HG03097 (cell line): ENCODE data around the gene ACAN.

Experiments
- ATAC-seq: cut with Tn5 transposase; IDR thresholded peaks from one replicate; pipeline ENCODE4 v1.9.1; 2021; ENCODE audit not compliant: unreplicated experiment, low FRiP score

ACAN gene

DNA sequence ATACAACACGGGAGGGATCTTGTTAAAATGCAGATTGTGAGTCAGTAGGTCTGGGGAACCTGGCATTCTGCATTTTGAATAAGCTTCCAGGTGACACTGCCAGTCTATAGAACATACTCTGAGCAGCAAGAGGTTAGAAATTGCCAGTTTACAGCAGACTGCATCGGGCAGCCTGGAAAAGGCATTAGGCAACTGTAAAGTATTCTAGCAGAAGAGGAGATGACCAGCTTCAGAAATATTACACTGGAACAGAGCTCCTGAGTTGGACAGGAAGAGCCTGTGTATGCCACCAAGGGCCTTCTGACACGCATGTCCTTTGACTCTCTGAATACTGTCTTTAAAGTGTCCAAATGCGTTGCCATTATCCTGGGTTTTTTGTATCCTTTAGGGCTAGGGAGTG, 2.5 kb upstream of the ACAN start:
- ATAC-seq, result no peak

DNA sequence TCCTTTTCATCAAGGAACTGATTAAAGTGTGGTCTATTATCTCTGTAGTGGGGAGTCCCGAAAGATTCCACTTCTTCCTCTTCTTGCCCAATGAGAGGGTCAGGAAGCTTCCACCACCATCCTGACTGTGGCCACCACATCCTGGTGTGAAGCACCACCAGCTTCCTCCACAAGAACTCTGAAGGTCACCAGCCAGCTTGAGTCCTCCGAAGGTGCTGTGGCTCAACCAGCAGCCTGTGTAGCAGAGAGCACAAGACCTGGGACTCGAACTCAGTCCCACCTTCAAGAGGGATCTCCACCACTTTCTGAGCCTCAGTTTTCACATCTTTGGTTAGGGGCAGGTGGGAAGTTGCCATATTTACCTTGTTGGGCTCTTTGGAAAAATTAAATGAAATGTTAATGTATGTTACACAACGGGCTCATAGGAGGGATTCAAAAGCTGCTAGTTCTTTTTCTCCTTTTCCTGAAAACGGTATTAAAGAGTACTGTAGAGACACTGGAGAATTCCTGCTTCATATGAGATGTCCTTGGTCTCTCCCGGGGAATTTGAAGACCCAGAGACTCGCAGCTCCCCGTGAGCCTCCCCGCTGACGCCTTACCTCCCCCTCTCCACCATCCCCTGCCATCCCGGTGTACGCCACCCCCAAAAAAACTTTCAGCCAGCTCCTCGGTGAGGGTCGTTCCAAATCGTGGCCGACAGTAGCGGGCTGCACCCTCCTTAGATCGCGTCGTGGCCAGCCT, 816 bp upstream of the ACAN start:
- no peak for ATAC-seq

DNA sequence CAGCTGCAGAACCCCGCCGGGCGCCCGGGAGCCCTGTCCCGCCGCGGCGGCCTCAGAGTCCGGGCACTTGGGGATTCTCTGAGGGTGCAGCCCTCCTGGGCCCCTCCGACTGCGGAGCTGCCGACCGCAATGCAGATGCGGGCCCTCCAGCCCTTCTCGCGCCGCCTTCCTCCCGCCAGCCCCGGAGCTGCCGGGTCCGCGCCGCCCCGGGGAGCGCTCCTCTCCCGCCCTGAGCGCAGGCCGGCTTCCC, 320 bp upstream of the ACAN start:
- no peak for ATAC-seq

DNA sequence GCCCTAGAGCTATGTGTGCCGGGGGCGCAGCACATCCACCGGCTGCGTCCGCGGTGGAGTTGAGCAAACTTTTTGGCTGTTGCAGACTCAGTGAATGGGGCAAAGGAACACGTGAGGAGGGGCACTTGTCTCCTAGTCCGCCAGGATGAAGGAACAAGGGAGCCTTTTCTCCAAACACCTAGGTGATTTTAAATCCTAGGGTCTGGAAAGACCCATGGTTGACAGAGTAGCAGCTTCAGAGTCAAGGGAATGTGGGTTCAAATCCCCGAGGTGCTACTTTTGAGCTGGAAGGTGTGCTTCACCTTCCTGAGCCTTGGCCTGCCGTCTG, 648 bp downstream of the ACAN start:
- no peak for ATAC-seq

DNA sequence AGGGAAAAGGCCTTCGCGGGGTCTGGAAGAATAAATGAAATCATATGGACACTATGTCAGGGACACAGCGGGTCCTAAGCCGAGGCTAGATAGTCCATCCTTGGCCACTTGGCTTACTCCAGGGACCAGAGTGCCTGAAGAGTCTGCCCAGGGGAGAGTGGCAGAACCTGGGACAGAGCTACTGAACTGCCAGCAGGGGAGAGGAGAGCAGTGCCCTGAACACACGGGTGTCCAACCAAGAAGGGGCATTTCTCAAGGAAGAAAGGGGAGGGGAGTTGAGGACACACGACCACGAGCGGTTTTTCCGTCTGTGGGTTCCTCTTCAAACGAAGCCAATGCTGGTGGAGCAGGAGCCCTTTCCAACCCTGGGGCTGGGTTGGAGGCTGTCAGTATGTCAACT, 1.0 kb downstream of the ACAN start:
- no peak for ATAC-seq

DNA sequence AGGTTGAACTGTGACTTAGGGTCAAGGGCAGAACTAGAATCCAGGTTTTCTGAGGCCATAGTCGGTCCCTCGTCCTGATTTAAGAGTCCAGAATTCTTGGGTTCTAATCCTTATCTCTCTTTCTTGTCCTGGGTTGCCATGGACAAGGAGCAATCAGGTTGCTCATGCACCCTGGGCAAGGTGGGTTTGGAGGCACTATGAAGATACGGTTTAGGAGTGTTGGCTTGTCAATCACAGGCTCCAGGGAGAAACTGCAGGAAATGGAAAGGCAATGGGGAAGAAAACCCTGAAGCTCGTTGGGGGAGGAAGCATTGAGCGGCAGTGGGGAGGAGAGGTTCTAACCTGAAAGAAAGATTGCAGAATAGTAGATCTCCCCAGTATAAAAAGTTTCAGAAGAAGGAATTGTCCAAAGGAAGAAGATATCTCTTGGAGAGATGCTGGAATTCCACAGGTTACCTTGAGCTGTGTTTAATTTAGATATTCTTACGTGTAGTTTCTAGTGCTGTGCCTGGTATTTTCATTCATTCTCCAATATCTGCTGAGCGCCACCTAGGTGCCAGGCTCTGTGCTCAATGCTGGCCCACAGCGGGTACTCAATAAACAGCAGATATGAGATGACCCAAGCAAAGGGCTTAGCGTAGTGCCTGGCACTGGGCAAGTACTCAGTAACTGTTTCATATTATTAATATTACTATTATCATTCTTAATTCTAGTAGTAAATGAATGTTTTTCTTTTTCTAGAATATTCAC, 2.0 kb downstream of the ACAN start:
- no peak for ATAC-seq

DNA sequence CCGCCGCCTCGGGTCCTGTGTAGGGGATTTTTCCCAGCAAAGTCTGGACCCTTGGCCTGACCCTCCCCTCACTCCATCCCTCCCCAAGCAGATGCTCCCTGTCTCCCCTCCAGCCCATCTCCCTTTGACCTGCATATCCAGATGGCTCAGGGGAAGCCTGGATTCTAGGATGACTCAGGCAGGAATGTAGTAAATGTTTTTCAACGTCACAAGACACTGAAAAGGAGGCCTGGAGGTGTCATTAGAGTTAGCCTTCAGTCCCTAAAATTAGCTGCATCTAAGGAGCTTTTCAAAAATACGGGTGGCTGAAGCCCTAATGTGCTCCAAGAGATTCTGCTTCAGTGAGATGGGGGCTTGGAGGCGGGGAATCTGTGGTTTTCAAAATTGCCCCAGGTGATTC, 7.2 kb downstream of the ACAN start:
- ATAC-seq, result no peak

DNA sequence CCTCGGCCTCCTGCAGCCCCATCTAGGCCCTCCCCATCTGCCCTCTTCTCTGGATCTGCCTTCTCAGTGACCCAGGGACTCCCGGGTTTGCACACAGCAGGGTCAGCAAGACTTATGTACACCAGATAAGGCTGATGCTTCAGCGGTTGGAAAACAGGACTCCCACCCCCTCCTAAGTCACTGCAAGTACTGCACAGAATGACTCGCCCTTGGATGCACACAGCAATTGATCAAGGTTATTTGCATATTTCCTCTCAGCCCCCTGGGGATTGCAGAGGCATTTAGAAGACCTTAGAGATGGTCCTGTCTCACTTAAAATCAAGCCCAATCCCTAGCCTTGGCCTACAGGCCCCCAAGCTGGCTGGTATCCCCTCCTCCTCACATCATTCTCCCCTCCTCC, 8.9 kb downstream of the ACAN start:
- ATAC-seq, result no peak

DNA sequence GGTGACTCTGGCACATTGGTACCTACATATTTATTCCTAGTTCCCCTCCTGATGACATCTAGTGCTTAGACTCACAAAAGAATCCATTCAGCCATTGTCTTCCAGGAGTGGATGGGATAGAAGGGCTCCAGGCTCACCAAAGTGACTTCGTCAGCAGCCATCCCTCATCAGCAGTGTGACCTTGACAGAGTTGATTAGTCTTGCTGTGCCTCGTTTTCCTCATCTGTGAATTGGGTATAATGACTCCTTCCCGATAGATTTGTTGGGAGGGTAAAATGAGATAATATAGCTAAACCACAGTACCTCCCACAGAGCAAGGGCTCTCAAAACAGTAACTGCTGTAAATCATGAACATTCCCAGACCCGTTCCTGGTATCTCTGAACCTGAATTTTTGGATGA, 10.7 kb downstream of the ACAN start:
- ATAC-seq, result no peak

DNA sequence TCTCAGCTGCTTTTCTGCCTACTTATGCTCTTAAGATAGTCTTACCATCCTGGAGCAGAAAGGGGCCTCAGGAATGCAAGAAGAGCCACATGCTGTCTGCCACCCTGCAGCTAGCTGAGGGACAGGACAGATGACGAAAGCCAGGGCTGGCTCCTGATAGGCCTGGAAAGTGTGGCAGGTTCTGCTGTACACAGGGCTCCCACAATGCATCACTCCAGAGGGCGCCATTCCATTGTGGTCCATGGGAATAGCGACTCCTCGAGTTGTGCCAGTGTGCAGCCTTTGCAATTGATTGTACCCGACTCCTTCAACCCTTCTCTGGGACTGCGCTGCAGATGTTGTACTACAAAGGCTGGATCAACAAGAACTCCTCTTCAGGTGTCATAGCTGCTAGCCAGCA, 11.2 kb downstream of the ACAN start:
- no peak for ATAC-seq

DNA sequence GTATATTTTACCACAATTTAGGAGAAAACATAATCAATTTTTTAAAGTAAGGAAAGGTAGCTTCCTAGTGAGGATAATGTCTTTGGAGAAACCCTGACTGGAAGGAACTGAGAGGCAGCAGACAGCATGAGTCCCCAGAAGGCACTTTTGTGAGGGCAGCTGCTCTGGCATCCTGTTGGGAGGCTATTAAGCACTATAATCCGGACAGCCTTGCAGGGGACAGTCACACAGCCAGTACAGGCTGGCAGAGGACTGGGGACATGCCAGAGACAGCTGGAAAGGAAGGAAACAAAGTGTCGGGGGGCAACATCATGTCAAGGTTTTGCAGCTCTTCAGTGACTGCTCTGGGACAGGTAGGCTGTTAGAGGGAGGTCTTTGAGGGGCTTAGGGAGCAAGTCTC, 15.7 kb downstream of the ACAN start:
- ATAC-seq, result no peak

DNA sequence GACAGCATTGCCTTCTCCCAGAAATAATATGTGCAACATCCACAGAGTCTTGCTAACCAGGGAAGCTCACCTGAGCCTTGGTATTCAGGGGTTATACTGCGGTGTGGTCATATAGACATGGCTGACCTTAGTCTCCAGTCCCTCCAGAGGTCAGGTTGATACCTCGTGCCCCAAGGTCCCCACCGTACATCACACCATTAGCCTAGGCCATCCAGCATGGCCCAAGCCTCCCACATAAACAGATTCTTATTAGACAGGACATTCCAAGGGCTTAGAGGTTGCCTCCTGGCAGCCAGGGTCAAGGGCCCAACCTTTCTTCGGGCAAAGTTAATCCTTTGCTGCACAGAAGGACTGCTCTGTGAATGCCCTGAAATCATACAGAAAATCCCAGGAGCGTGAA, 18.8 kb downstream of the ACAN start:
- no peak for ATAC-seq

DNA sequence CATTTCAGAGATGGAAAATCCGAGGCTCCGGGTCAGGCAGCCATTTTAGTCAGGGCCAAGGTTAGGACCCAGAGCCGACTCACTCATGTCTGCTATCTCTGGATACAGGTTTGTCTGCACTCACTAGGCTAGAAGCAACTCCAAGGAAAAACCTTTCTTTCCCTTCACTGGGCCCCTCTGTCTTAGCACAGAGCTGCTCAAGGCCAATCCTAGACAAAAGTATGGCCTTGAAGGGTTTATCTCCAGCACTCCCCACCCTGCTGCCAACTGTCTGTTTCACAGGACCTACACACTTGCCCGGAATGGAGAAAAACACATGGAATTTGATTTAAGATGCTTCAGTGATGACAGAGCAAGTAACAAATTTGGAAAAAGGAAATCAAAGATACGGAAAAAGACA, 25.6 kb downstream of the ACAN start:
- no peak for ATAC-seq

DNA sequence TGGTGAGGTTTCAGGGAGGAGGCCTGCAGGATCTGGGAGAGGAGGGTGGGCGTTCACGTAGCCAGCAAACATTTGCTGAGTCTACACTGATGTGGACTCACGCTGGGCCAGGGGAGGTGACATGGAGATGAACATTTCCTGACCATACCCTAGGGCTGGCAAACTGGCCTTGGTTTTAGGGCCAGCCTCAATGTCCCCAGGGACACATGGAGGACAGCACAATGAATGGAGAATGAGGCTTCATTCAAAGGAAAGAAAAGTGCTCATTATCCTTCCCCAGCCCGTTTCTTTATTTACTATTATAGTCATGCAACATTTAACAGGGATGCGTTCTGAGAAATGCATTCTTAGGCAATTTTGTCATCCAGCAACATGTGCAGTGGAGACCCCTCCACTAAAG, 26.8 kb downstream of the ACAN start:
- ATAC-seq, result no peak

DNA sequence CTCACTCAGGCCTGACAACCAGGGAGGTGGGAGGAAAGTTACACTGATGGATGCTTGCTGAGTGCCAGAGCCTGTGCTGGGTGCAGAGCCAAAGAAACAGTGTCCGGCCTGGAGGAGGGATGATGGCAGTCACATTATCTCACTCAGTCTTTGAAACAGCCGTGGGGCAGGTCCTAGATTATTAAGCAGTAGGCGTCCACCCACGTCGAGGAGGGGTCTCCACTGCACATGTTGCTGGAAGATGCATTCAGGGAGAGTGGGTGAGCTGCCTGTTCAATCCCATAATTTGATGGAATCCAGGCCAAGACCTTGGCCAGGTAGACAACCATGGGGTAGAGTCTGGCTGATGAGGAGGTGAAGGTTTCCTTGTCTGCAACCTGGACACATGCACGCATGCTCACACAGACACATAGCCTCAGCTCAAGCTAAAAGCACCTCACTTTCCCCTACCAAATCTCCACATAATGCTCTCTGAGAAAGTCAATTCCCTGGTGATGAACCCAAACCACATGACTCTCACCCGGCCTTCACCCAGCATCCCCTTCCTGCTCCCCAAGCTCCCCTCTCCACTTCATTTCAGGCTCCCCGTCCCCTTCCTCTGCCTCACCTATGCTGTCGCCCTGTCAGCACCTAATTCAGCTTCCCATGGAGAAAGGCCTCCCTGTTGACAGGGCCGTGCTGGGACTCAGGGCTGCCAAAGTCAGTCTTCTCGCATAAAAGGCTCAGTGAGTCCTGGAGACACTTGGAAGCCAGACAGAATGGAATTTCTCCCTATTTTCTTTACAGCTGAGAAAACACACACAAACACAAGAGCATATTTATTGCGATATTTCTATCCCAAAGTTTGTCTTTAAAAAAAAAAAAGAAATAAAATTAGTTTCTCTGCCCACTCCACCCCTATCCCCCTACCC, 29.8 kb downstream of the ACAN start:
- ATAC-seq, result no peak

DNA sequence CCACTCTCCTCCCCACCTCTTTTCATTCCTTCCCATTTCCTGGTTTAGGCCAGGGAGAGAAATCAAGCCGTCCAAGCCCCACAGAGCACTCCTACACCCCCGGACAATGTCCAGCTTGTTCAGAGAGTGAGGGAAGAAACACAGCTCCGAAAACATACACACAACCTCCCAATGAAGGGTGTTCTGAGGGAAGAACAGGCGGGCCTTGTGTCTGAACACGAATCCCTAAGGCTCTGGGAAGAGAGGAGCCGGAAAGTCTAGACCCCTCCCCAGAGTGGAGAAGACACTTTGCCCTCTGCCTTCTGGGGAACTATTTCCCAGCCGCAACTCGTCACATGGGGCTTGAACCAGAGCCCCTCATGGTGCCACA, 30.5 kb downstream of the ACAN start:
- no peak for ATAC-seq

DNA sequence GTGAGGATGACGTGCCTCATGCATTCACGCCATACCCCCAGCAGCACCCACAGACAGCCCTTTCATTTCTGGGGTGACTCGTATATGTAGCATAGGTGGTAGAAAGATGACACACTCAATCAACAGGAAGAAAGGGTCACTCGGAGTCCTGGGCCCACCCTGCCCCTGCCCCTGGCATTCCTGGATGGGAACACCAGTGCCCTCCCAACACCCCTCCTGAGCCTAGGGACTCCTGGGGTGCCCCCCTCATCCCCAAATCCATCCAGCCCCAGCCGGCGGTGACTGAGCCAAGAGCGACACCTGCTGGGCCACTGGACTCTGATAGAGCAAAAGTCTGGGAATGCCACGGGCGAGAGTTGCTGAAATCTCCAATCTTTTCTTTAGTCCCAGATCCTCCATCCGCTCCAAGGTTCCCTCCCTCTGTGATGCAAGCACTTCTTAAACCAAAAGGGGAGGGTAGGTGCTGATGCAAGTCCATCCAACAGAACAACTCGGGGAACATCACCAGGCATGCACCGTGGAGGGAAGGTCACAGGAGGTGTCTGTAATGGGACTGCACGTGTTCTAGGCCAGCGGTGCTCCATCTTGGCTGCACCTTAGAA, 31.1 kb downstream of the ACAN start:
- no peak for ATAC-seq

DNA sequence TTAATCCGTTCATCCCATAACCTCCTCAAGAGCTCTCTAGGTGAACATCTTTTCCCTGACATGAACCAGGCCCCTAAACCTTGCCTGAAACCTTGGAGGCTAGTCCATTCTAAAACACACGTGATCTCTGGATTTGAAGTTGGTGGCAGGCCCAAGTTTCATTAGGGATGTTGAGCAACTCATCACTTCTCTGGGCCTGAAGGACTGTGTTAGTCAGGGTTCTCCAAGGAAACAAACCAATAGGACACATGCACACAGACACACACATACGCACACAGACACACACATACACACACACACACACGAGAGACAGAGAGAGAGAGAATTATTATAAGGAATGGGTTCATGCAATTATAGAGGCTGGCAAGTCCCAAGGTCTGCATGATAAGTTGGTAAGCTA, 31.9 kb downstream of the ACAN start:
- no peak for ATAC-seq

DNA sequence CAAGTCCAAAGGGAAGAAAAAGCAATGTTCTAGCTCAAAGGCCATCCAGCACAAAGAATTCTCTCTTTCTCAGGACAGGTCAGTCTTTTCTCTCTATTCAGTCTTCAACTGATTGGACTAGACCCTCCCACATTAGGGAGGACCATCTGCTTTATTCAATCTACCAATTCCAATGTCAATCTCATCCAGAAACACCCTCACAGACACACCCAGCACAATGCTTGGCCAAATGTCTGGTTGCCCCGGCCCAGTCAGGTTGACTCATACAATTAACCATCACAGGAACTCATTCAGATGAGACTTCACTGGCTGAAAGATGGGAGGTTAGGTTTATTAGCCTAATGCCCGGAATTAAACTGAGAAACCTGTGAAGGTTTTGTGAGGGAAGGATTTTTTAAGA, 32.4 kb downstream of the ACAN start:
- ATAC-seq, result no peak

DNA sequence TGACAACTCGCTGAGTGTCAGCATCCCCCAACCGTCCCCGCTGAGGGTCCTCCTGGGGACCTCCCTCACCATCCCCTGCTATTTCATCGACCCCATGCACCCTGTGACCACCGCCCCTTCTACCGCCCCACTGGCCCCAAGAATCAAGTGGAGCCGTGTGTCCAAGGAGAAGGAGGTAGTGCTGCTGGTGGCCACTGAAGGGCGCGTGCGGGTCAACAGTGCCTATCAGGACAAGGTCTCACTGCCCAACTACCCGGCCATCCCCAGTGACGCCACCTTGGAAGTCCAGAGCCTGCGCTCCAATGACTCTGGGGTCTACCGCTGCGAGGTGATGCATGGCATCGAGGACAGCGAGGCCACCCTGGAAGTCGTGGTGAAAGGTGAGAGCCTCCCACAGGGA, 35.4 kb downstream of the ACAN start:
- no peak for ATAC-seq

DNA sequence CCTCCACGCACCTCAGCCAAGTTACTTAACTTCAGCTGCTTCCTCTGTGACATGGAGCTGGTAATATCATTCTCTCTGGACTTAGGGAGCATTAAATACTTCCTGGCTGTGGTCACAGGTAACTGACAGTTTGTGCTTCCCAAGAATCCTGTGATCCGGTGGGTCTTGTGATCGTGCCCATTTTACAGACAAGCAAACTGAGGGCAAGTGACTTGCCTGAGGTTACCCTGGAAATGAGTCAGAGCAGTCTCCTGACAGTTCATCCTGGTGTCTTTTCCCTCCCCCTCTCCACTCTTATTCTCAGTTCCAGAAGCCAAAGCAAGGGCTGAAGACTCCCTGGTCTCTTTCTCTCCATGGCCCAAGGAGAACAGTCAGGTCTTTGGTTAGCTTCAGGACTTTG, 35.9 kb downstream of the ACAN start:
- no peak for ATAC-seq

DNA sequence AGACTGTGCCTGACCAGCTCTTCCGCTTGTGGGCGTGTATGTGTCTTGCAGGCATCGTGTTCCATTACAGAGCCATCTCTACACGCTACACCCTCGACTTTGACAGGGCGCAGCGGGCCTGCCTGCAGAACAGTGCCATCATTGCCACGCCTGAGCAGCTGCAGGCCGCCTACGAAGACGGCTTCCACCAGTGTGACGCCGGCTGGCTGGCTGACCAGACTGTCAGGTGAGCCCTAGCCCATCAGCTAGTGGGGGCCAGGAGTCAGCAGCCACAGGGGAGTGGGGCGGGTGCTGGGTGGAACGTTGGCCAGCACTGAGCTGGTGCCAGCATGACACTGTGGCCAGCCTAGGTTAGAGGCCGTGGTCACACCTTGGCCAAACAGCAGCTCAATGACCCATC, 36.7 kb downstream of the ACAN start:
- ATAC-seq, result no peak
